Measurements from ENCODE around the gene TCF25.

- TF ChIP-seq CTCF (tag by site-specific recombination; IDR thresholded peaks at IDR 0.05) (no peak), ZNF266 (tag by site-specific recombination; IDR thresholded peaks at IDR 0.05; ENCODE audit: low read depth) (no peak), ZBTB48 (tag by site-specific recombination; IDR thresholded peaks at IDR 0.05) (no peak), ZNF692 (tag by site-specific recombination; IDR thresholded peaks at IDR 0.05) (no peak), ZNF837 (tag by site-specific recombination; IDR thresholded peaks at IDR 0.05) (no peak)
Measured at GRCh38 chr16:89890200-89890599, 16.8 kb downstream of the TCF25 start.

All from HEK293 (cell line).